8988T (cell line): ENCODE data around the gene PPM1L.

Source experiments
- DNase-seq: peaks from one replicate; pipeline ENCODE4 v3.0.0; 2011

PPM1L gene

GRCh38 chr3:161104561-161105551 is 348.8 kb downstream of the PPM1L start, which contains the start of gene B3GALNT1:
Gene B3GALNT1, minus strand, starts transcription at chr3:161105349. Its CDS starts 18,595 bp downstream, at chr3:161086754.
- DNase-seq, result peak; percentile 67

GRCh38 chr3:161107311-161107710 is 351.3 kb downstream of the PPM1L start:
- DNase-seq, result no peak

- DNase-seq, result no peak
These were observed 352.8 kb downstream of the PPM1L start for GRCh38 chr3:161108840-161109239.

DNA sequence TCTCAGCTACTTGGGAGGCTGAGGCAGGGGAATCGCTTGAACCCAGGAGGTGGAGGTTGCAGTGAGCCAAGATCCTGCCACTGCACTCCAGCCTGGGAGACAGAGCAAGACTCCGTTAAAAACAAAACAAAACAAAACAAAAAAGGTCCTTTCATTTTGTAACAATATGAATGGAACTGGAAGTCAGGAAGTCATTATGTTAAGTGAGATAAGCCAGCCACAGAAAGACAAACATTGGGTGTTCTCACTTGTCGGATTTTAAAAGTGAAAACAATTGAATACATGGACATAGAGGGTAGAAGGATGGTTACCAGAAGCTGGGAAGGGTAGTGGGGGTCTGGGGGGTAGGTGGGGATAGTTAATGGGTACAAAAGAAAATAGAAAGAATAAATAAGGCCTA is 361.6 kb downstream of the PPM1L start:
- DNase-seq, result no peak

- DNase-seq, result no peak
These were observed 370.5 kb downstream of the PPM1L start for GRCh38 chr3:161126495-161126894.
